ENCODE measurements around the gene ABCA7. TPM values are rescaled to one million over a fixed set of nuclear protein-coding genes. Genes with fewer than 3 reads are reported as not detected.

ABCA7 gene
- total RNA-seq, 3 donors from 2014 or later = 8.0 to 31.8 (median 26.5) TPM

- H3K27ac ChIP-seq = no peak overlapping the region
- no peaks in the 10 kb centered on the region for H3K27me3 ChIP-seq
- no peaks in the 10 kb centered on the region for H3K9me3 ChIP-seq
- no peak for TF ChIP-seq CTCF (IDR thresholded peaks at IDR 0.05)
- no peak for TF ChIP-seq POLR2A (IDR thresholded peaks at IDR 0.05)
- TF ChIP-seq POLR2AphosphoS5 (IDR thresholded peaks at IDR 0.05) = no peak
- intact Hi-C loops (cut with DNase I; ENCODE audit: low total_unique reads) = no loop called here
- no peak for DNase-seq (ENCODE audit: low spot score in 2 of 2)
- no peak overlapping the region for H3K4me3 ChIP-seq
- H3K36me3 ChIP-seq = no peaks in the 10 kb centered on the region
- peaks cover 5 to 12% of the 10 kb centered on the region in 2 donors for H3K4me1 ChIP-seq
These were observed 51.8 kb downstream of the ABCA7 start for GRCh38 chr19:1091544-1092175.

GRCh38 chr19:1093330-1093729, 53.4 kb downstream of the ABCA7 start:
- H3K36me3 ChIP-seq = no peaks in the 10 kb centered on the region
- peaks cover 13 to 15% of the 10 kb centered on the region in 2 donors for H3K4me1 ChIP-seq
- intact Hi-C loops (cut with DNase I; ENCODE audit: low total_unique reads) = no loop called here
- no peak overlapping the region for H3K27ac ChIP-seq
- H3K4me3 ChIP-seq = peak overlapping the region in 2 of 3 donors; percentile 75 to 100
- H3K9me3 ChIP-seq = no peaks in the 10 kb centered on the region
- DNase-seq (ENCODE audit: low spot score in 2 of 2) = no peak
- TF ChIP-seq POLR2AphosphoS5 (IDR thresholded peaks at IDR 0.05) = no peak
- TF ChIP-seq CTCF (IDR thresholded peaks at IDR 0.05) = no peak
- no peak for TF ChIP-seq POLR2A (IDR thresholded peaks at IDR 0.05)
- no peaks in the 10 kb centered on the region for H3K27me3 ChIP-seq

DNA sequence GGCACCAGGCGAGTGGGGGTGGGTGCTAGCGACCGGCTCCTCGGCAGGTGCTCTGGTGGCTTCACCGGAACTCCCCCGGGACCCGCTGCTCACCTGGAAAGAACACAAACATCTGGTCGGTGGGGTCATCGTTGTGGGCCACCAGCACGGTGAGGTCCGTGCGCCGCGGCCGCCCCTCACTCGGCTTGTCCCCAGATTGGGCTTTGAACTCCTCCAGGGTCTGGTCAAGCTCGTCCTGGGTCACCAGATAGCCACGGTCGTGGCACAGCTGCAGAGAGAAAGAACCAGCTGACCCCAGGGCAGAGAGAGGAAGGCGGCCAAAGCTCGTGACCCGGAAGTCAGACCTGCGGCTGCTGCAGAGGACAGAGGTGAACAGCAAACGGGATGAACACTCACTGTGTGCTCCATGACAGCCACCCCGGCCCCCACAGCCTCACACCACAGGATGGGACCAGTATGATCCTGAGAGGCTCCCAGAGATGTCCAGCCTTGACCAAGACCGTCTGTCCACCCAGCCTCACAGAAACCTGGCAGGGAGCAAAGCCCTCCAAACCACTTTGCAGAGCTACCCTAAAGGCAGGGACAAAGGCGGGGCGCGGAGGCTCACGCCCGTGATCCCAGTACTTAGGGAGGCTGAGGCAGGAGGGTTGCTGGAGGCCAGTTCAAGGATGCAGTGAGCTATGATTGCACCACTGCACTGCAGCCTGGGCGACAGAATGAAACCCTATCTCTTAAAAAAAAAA, 54.1 kb downstream of the ABCA7 start:
- TF ChIP-seq POLR2AphosphoS5 (IDR thresholded peaks at IDR 0.05) = no peak
- no peaks in the 10 kb centered on the region for H3K27me3 ChIP-seq
- H3K27ac ChIP-seq = peak overlapping the region in 1 of 2 donors; percentile 41
- H3K9me3 ChIP-seq = no peaks in the 10 kb centered on the region
- intact Hi-C loops (cut with DNase I; ENCODE audit: low total_unique reads) = no loop called here
- no peak for DNase-seq (ENCODE audit: low spot score in 2 of 2)
- peaks cover 18 to 21% of the 10 kb centered on the region in 2 donors for H3K4me1 ChIP-seq
- peak overlapping the region; percentile 75 to 100 (median 99) for H3K4me3 ChIP-seq
- no peaks in the 10 kb centered on the region for H3K36me3 ChIP-seq

GRCh38 chr19:1094655-1094977, 54.7 kb downstream of the ABCA7 start:
- peak overlapping the region; percentile 30 to 41 for H3K27ac ChIP-seq
- H3K4me1 ChIP-seq = peaks cover 20 to 25% of the 10 kb centered on the region in 2 donors
- no peaks in the 10 kb centered on the region for H3K36me3 ChIP-seq
- intact Hi-C loops (cut with DNase I; ENCODE audit: low total_unique reads) = no loop called here
- DNase-seq (ENCODE audit: low spot score in 2 of 2) = no peak
- no peaks in the 10 kb centered on the region for H3K9me3 ChIP-seq
- H3K4me3 ChIP-seq = peak overlapping the region; percentile 75 to 100 (median 99)
- no peaks in the 10 kb centered on the region for H3K27me3 ChIP-seq
- TF ChIP-seq POLR2A (IDR thresholded peaks at IDR 0.05) (no peak), CTCF (IDR thresholded peaks at IDR 0.05) (no peak), POLR2AphosphoS5 (IDR thresholded peaks at IDR 0.05) (no peak)

- Histone ChIP-seq H3K9me3 (no peaks in the 10 kb centered on the region), H3K27ac (peak within 1 kb of the TSS; percentile 41 to 44), H3K4me3 (peak within 1 kb of the TSS; percentile 75 to 100 (median 99)), H3K36me3 (no peaks in the 10 kb centered on the region), H3K27me3 (no peaks in the 10 kb centered on the region), H3K4me1 (peaks cover 20 to 25% of the 10 kb centered on the region in 2 donors)
- TF ChIP-seq POLR2A (IDR thresholded peaks at IDR 0.05) (peak; percentile 86), CTCF (IDR thresholded peaks at IDR 0.05) (no peak), POLR2AphosphoS5 (IDR thresholded peaks at IDR 0.05) (peak; percentile 75 to 90 (median 85))
- intact Hi-C loops (cut with DNase I; ENCODE audit: low total_unique reads) = no loop called here
- DNase-seq (ENCODE audit: low spot score in 2 of 2) = peak; percentile 99
These were observed 55.2 kb downstream of the ABCA7 start, which contains the start of gene POLR2E for GRCh38 chr19:1094978-1095701. Gene POLR2E, minus strand, starts transcription at chr19:1095375. Its CDS starts 60 bp downstream, at chr19:1095315.
